ENCODE measurements around the gene CAPZB. TPM values are rescaled to one million over a fixed set of nuclear protein-coding genes. Genes with fewer than 3 reads are reported as not detected.

The CAPZB gene
- total and polyA plus RNA-seq, 2 donors (not counting 3 experiments of a cell fraction or from before 2014, with no cell fraction given) = 196 to 347 TPM

- DNase-seq (ENCODE audit: low read depth, low spot score) = no peak
- Histone ChIP-seq H3K4me1 (ENCODE audit: control insufficient read depth, extremely low read depth, insufficient read depth, low read length) (peaks cover 7% of the 10 kb centered on the region), H3K79me2 (ENCODE audit: control insufficient read depth, insufficient read depth, low read length) (peaks cover 82% of the 10 kb centered on the region), H3K36me3 (ENCODE audit: control insufficient read depth in 2 of 2, extremely low read depth in 1 of 2, insufficient read depth in 2 of 2, low read length in 2 of 2) (peaks cover 0 to 9% of the 10 kb centered on the region in 2 experiments), H3K9me3 (replicated peaks; ENCODE audit: control insufficient read depth, insufficient read depth, low read length) (no peaks in the 10 kb centered on the region), H3K27ac (ENCODE audit: insufficient read depth, low read depth, low read length) (no peak overlapping the region), H3K27me3 (ENCODE audit: control insufficient read depth in 2 of 2, insufficient read depth in 2 of 2, low read length in 2 of 2) (no peaks in the 10 kb centered on the region), H3K9me1 (replicated peaks; ENCODE audit: control insufficient read depth, extremely low read depth, insufficient read depth, low read length) (no peaks in the 10 kb centered on the region), H2AFZ (ENCODE audit: low read depth, low read length) (no peak overlapping the region), H3K4me2 (ENCODE audit: insufficient read depth, low read length) (no peak overlapping the region), H3K4me3 (replicated peaks in 1 of 3; ENCODE audit: insufficient read depth in 1 of 3, low read depth in 1 of 3, low read length in 3 of 3) (no peak overlapping the region), H4K20me1 (replicated peaks; ENCODE audit: control insufficient read depth, extremely low read depth, insufficient read depth, low read length) (peaks cover 8% of the 10 kb centered on the region), H3K9ac (replicated peaks; ENCODE audit: extremely low read depth, insufficient read depth, low read length) (no peak overlapping the region)
- TF ChIP-seq POLR2A (IDR thresholded peaks at IDR 0.05; ENCODE audit: low read depth, low read length) = no peak
- no peak for TF ChIP-seq JUN (IDR thresholded peaks at IDR 0.05; ENCODE audit: borderline replicate concordance, insufficient read depth, insufficient read length, low read depth)
- no peak for TF ChIP-seq CTCF (IDR thresholded peaks at IDR 0.05; ENCODE audit: extremely low read depth in 1 of 2, insufficient read depth in 1 of 2, low read depth in 1 of 2, low read length in 2 of 2)
- TF ChIP-seq, protein P1, sequence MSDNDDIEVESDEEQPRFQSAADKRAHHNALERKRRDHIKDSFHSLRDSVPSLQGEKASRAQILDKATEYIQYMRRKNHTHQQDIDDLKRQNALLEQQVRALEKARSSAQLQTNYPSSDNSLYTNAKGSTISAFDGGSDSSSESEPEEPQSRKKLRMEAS (IDR thresholded peaks at IDR 0.05; ENCODE audit: insufficient read depth, insufficient read length) = no peak
- no peak for TF ChIP-seq MYC (IDR thresholded peaks at IDR 0.05; ENCODE audit: low read depth, low read length)
- TF ChIP-seq GATA2 (IDR thresholded peaks at IDR 0.05; ENCODE audit: insufficient read depth, insufficient read length, low read depth, low read length) = no peak
- TF ChIP-seq EZH2 (IDR thresholded peaks at IDR 0.05; ENCODE audit: borderline replicate concordance, low read depth, low read length, severe bottlenecking) = no peak
- TF ChIP-seq FOS (IDR thresholded peaks at IDR 0.05; ENCODE audit: borderline replicate concordance, insufficient read depth, low read length) = no peak
- TF ChIP-seq POLR2AphosphoS5 (IDR thresholded peaks at IDR 0.05; ENCODE audit: insufficient read depth, low read depth, low read length) = no peak
- intact Hi-C loops (cut with micrococcal nuclease) (no loop called here), dilution Hi-C loops (cut with MboI; ENCODE audit: extremely low pct_ligation_motif_present, low sequenced_read_pairs) (loop anchor here (25.0 kb wide), 1 partner anchor 218 kb away; the partner anchor contains the start of gene NBL1)
- ChIA-PET POLR2A (no interaction called here), CTCF (no interaction called here)
- FAIRE-seq = no peak
- no TSS peak for BruUV-seq (replicated peaks)
Measured at GRCh38 chr1:19419691-19420090, 65.6 kb downstream of the CAPZB start.
